OCI-LY7 (cell line): ENCODE measurements around the gene TOM1L2. TPM values are rescaled to one million over a fixed set of nuclear protein-coding genes. Genes with fewer than 3 reads are reported as not detected.
A peak's percentile ranks its signal among the peaks of the same experiment; 100 is the strongest.

ENCODE experiments used
- BruUV-seq: library from RNA; stranded (reverse); fragments of 400-500 nt; replicated peaks from 2 replicates; lab custom pipeline; 2021; lab: Mats Ljungman, UMichigan
- CTCF ChIA-PET: fragments of 300-600 bp; sonication (Branson Sonifier 250); formaldehyde crosslinking; loops from one replicate; lab custom pipeline; 2022; ENCODE audit warnings: antibody characterized with exemption; ENCODE audit not compliant: unreplicated experiment; lab: Charles Lee
- POLR2A ChIA-PET: fragments of 300-600 bp; sonication (Branson Sonifier 250); formaldehyde crosslinking; loops from one replicate; lab custom pipeline; 2022; ENCODE audit warnings: antibody characterized with exemption; lab: Charles Lee
- DNase-seq: peaks from one replicate; pipeline ENCODE4 v3.0.0-alpha.2; 2015; ENCODE audit warnings: low spot score
- H2AFZ ChIP-seq: fragments of 200-600 bp; sonication (generic), shearing (Covaris generic); 2 replicates; pipeline ENCODE4 v1.6.1; 2014; ENCODE audit warnings: mild to moderate bottlenecking, antibody characterized with exemption, low read length, moderate library complexity
- H3K27ac ChIP-seq: fragments of 200-600 bp; sonication (generic); 2 replicates; pipeline ENCODE4 v1.5.1; 2014; ENCODE audit warnings: mixed run types, low read depth, mild to moderate bottlenecking, moderate library complexity, low read length, inconsistent platforms; ENCODE audit not compliant: poor library complexity, severe bottlenecking
- H3K36me3 ChIP-seq: fragments of 200-600 bp; sonication (generic); 2 replicates; pipeline ENCODE4 v1.6.1; 2014; ENCODE audit warnings: mild to moderate bottlenecking, antibody characterized with exemption, low read length, moderate library complexity, mixed read lengths; ENCODE audit not compliant: insufficient read depth
- H3K4me1 ChIP-seq: fragments of 200-600 bp; sonication (generic); 2 replicates; pipeline ENCODE4 v1.5.1; 2014; ENCODE audit warnings: mild to moderate bottlenecking, low read length; ENCODE audit not compliant: insufficient read depth, poor library complexity, severe bottlenecking
- H3K4me2 ChIP-seq: fragments of 200-600 bp; sonication (generic); 2 replicates; pipeline ENCODE4 v1.6.1; 2014; ENCODE audit warnings: mild to moderate bottlenecking, low read length
- H3K4me3 ChIP-seq: fragments of 200-600 bp; sonication (generic); 2 replicates; pipeline ENCODE4 v1.5.1; 2014; ENCODE audit warnings: mild to moderate bottlenecking, low read depth, low read length; ENCODE audit not compliant: poor library complexity, severe bottlenecking
- H3K79me2 ChIP-seq: fragments of 200-600 bp; sonication (generic); 2 replicates; pipeline ENCODE4 v1.6.1; 2016; ENCODE audit warnings: low read depth, mild to moderate bottlenecking, low read length, moderate library complexity, mixed read lengths; ENCODE audit not compliant: insufficient read depth
- H3K9me2 ChIP-seq: fragments of 200-600 bp; sonication (generic); 2 replicates; pipeline ENCODE4 v1.6.1; 2016; ENCODE audit warnings: mild to moderate bottlenecking, low read length, mixed read lengths; ENCODE audit not compliant: insufficient read depth
- H3K9me3 ChIP-seq: fragments of 200-600 bp; sonication (generic); 2 replicates; pipeline ENCODE4 v1.6.1; 2014; ENCODE audit warnings: mild to moderate bottlenecking, mixed run types, low read length, mixed read lengths
- H4K20me1 ChIP-seq: fragments of 200-600 bp; sonication (generic); 2 replicates; pipeline ENCODE4 v1.6.1; 2014; ENCODE audit warnings: mild to moderate bottlenecking, antibody characterized with exemption, low read length, moderate library complexity, mixed read lengths; ENCODE audit not compliant: insufficient read depth
- CTCF ChIP-seq: fragments of 200-600 bp; sonication (generic); conservative IDR thresholded peaks from 2 replicates; pipeline ENCODE4 v1.5.1; 2014; ENCODE audit warnings: mild to moderate bottlenecking, antibody characterized with exemption, low read length, moderate library complexity, mixed read lengths
- EZH2phosphoT487 ChIP-seq: fragments of 200-600 bp; sonication (generic); IDR thresholded peaks from 2 replicates; pipeline ENCODE4 v1.6.1; 2018; ENCODE audit warnings: low read depth, borderline replicate concordance, mild to moderate bottlenecking, mixed run types, antibody characterized with exemption, low read length, moderate library complexity, mixed read lengths
- intact Hi-C: fragments of 100-400 bp; cut with micrococcal nuclease; formaldehyde crosslinking; loops from one replicate; pipeline ENCODE4 v1.10.0; 2022; ENCODE audit not compliant: unreplicated experiment
- total RNA-seq, 2 experiments: library from RNA; depleted of rRNA in 1 of 2; stranded (reverse); fragments of >200 nt in 1 of 2; shearing (Covaris generic) in 1 of 2; gene quantifications; 2 replicates each; pipeline ENCODE4 v1.2.3, GENCODE V29; 2014 to 2022

The TOM1L2 gene
- total RNA-seq, 2 experiments from 2014 or later = 4.9 to 14.3 TPM

GRCh38 chr17:17830269-17830567 lies 142.0 kb downstream of the TOM1L2 start:
- no peaks in the 10 kb centered on the region for H3K9me2 ChIP-seq
- DNase-seq = no peak
- peaks cover 50% of the 10 kb centered on the region for H3K79me2 ChIP-seq
- H4K20me1 ChIP-seq = no peaks in the 10 kb centered on the region
- intact Hi-C loops = no loop called here
- BruUV-seq = no TSS peak
- H2AFZ ChIP-seq = no peak overlapping the region
- H3K36me3 ChIP-seq = peaks cover 38% of the 10 kb centered on the region
- H3K9me3 ChIP-seq = no peaks in the 10 kb centered on the region
- no peak overlapping the region for H3K4me2 ChIP-seq
- CTCF ChIA-PET = no interaction called here
- H3K27ac ChIP-seq = no peak overlapping the region
- no peak for TF ChIP-seq EZH2phosphoT487
- TF ChIP-seq CTCF = no peak
- no peak overlapping the region for H3K4me3 ChIP-seq
- POLR2A ChIA-PET = interaction anchor here (0.6 kb wide), 1 partner anchor 22 kb away, joined by 3 read pairs; no protein-coding TSS in a partner anchor
- H3K4me1 ChIP-seq = peaks cover 75% of the 10 kb centered on the region

GRCh38 chr17:17827826-17828621 lies 144.2 kb downstream of the TOM1L2 start:
- H3K4me3 ChIP-seq = no peak overlapping the region
- ChIA-PET CTCF (interaction anchor here (0.7 to 1.4 kb wide), 3 partner anchors 8 to 31 kb away, joined by 3 to 5 read pairs (median 4); partner anchors contain the start of gene SREBF1), POLR2A (interaction anchor here (0.6 to 3.0 kb wide), 2 partner anchors 8 to 201 kb away, joined by 3 to 10 read pairs; partner anchors contain the start of gene SREBF1)
- H3K27ac ChIP-seq = peak overlapping the region; percentile 6
- H3K79me2 ChIP-seq = peaks cover 46% of the 10 kb centered on the region
- no peaks in the 10 kb centered on the region for H3K9me3 ChIP-seq
- intact Hi-C loops = no loop called here
- H3K4me2 ChIP-seq = peak overlapping the region; percentile 9; the same call in 1 of the 2 replicates
- peaks cover 2% of the 10 kb centered on the region; the same call in 1 of the 2 replicates for H4K20me1 ChIP-seq
- no peak overlapping the region for H2AFZ ChIP-seq
- DNase-seq = no peak
- no TSS peak for BruUV-seq
- H3K4me1 ChIP-seq = peaks cover 73% of the 10 kb centered on the region
- TF ChIP-seq EZH2phosphoT487 = no peak
- TF ChIP-seq CTCF = no peak
- H3K36me3 ChIP-seq = peaks cover 25% of the 10 kb centered on the region
- H3K9me2 ChIP-seq = no peaks in the 10 kb centered on the region
